Epithelial cell of prostate (primary cell): ENCODE data around the gene ZP2.
"Not testable (repeated sequence)": the region's sequence is repeated elsewhere in the genome, so short reads cannot be mapped to it uniquely, and the experiment has no call there.

Source experiments
- DNase-seq: peaks from one replicate; pipeline ENCODE4 v3.0.0-alpha.2; 2011; ENCODE audit warnings: low read depth, low spot score
- H3K27ac ChIP-seq: fragments of 450-650 bp; 2 replicates; pipeline ENCODE4 v1.5.1; 2017; ENCODE audit warnings: mild to moderate bottlenecking

Gene ZP2

GRCh38 chr16:21218153-21218552 is 6.8 kb upstream of the ZP2 start:
- no peak for DNase-seq
- H3K27ac ChIP-seq: no peak overlapping the region

- H3K27ac ChIP-seq: no peak overlapping the region
- DNase-seq: no peak
Observed at GRCh38 chr16:21217121-21217520, 5.7 kb upstream of the ZP2 start.

- H3K27ac ChIP-seq: no peak overlapping the region
- no peak for DNase-seq
Observed at GRCh38 chr16:21214086-21214485, 2.7 kb upstream of the ZP2 start.

- H3K27ac ChIP-seq: no peak overlapping the region
- DNase-seq: no peak
Observed at GRCh38 chr16:21208446-21209230, 2.7 kb downstream of the ZP2 start.

GRCh38 chr16:21206550-21206949 is 4.8 kb downstream of the ZP2 start:
- no peak for DNase-seq
- no peak overlapping the region for H3K27ac ChIP-seq

- no peak for DNase-seq
- H3K27ac ChIP-seq: no peak overlapping the region
Observed at GRCh38 chr16:21205303-21205702, 6.1 kb downstream of the ZP2 start.

GRCh38 chr16:21203155-21203797 is 8.1 kb downstream of the ZP2 start:
- H3K27ac ChIP-seq: no peak overlapping the region
- DNase-seq: no peak

GRCh38 chr16:21199607-21200218 is 11.7 kb downstream of the ZP2 start:
- DNase-seq: no peak
- no peak overlapping the region for H3K27ac ChIP-seq

GRCh38 chr16:21197621-21198020 is 13.8 kb downstream of the ZP2 start:
- no peak for DNase-seq
- H3K27ac ChIP-seq: no peak overlapping the region

GRCh38 chr16:21197112-21197511 is 14.3 kb downstream of the ZP2 start:
- no peak overlapping the region for H3K27ac ChIP-seq
- DNase-seq: no peak

- DNase-seq, H3K27ac ChIP-seq: not testable (repeated sequence)
Observed at GRCh38 chr16:21195330-21195729, 16.0 kb downstream of the ZP2 start.

GRCh38 chr16:21194771-21195301 is 16.5 kb downstream of the ZP2 start:
- no peak overlapping the region for H3K27ac ChIP-seq
- DNase-seq: no peak

- DNase-seq: no peak
- no peak overlapping the region for H3K27ac ChIP-seq
Observed at GRCh38 chr16:21192991-21193390, 18.4 kb downstream of the ZP2 start.

GRCh38 chr16:21190599-21190998 is 20.8 kb downstream of the ZP2 start:
- no peak for DNase-seq
- no peak overlapping the region for H3K27ac ChIP-seq

- no peak for DNase-seq
- no peak overlapping the region for H3K27ac ChIP-seq
Observed at GRCh38 chr16:21190013-21190412, 21.4 kb downstream of the ZP2 start.

- no peak for DNase-seq
Observed at GRCh38 chr16:21189311-21189710, 22.1 kb downstream of the ZP2 start.

GRCh38 chr16:21186326-21186691 is 25.1 kb downstream of the ZP2 start:
- H3K27ac ChIP-seq: no peak overlapping the region
- DNase-seq: no peak

More at GRCh38 chr16:21189311-21189710, 22.1 kb downstream of the ZP2 start:
- no peak overlapping the region for H3K27ac ChIP-seq

- DNase-seq: no peak
- peak overlapping the region; percentile 44 for H3K27ac ChIP-seq
Observed at GRCh38 chr16:21185659-21186325, 25.6 kb downstream of the ZP2 start.

GRCh38 chr16:21184834-21185233 is 26.5 kb downstream of the ZP2 start:
- H3K27ac ChIP-seq: peak overlapping the region; percentile 44
- no peak for DNase-seq

GRCh38 chr16:21183995-21184394 is 27.4 kb downstream of the ZP2 start:
- peak overlapping the region; percentile 44 for H3K27ac ChIP-seq
- no peak for DNase-seq

- DNase-seq: no peak
- H3K27ac ChIP-seq: no peak overlapping the region
Observed at GRCh38 chr16:21179983-21180365, 31.4 kb downstream of the ZP2 start.
